DND-41 (cell line): Measurements from ENCODE around the gene ATG5.

Experiments
- ATAC-seq: fragments of 200-7000 bp; cut with Tn5 transposase; 3 replicates; pipeline ENCODE4 v1.9.1; 2021; ENCODE audit warnings: low read depth; ENCODE audit not compliant: insufficient read depth
- DNase-seq: peaks from one replicate; pipeline ENCODE4 v3.0.0-alpha.2; 2020
- H2AFZ ChIP-seq: 2 replicates; pipeline ENCODE4 v1.6.0; 2012; ENCODE audit warnings: low read depth, low read length
- H3K27ac ChIP-seq: 2 replicates; pipeline ENCODE4 v1.5.1; 2012; ENCODE audit warnings: low read length, inconsistent platforms
- H3K27me3 ChIP-seq: fragments of 200-600 bp; sonication (generic); 2 replicates; pipeline ENCODE4 v1.6.0; 2012; ENCODE audit warnings: low read length, mild to moderate bottlenecking, inconsistent platforms; ENCODE audit not compliant: insufficient read depth, poor library complexity
- H3K36me3 ChIP-seq: 2 replicates; pipeline ENCODE4 v1.5.1; 2012; ENCODE audit warnings: low read length, inconsistent platforms; ENCODE audit not compliant: insufficient read depth
- H3K4me1 ChIP-seq: 2 replicates; pipeline ENCODE4 v1.5.1; 2012; ENCODE audit warnings: mild to moderate bottlenecking, low read length; ENCODE audit not compliant: insufficient read depth
- H3K4me2 ChIP-seq: 2 replicates; pipeline ENCODE4 v1.6.0; 2012; ENCODE audit warnings: mild to moderate bottlenecking, moderate library complexity, low read length, inconsistent platforms; ENCODE audit not compliant: insufficient read depth
- H3K4me3 ChIP-seq, 2 experiments: fragments of 200-600 bp in 1 of 2; shearing (Covaris generic) in 1 of 2; 2 replicates each; pipeline ENCODE4 v1.5.1; 2012 to 2016; ENCODE audit warnings: inconsistent platforms in 2 of 2, low read length in 2 of 2, mild to moderate bottlenecking in 2 of 2, low read depth in 1 of 2, moderate library complexity in 1 of 2
- H3K79me2 ChIP-seq: 2 replicates; pipeline ENCODE4 v1.6.0; 2012; ENCODE audit warnings: low read length, inconsistent platforms; ENCODE audit not compliant: insufficient read depth
- H3K9ac ChIP-seq: 2 replicates; pipeline ENCODE4 v1.6.0; 2012; ENCODE audit warnings: low read depth, mild to moderate bottlenecking, inconsistent platforms, low read length, moderate library complexity
- H3K9me3 ChIP-seq: 2 replicates; pipeline ENCODE4 v1.5.1; 2012; ENCODE audit warnings: low read length, moderate library complexity, mild to moderate bottlenecking, inconsistent platforms; ENCODE audit not compliant: insufficient read depth, severe bottlenecking
- H4K20me1 ChIP-seq: 2 replicates; pipeline ENCODE4 v1.6.0; 2012; ENCODE audit warnings: low read length; ENCODE audit not compliant: insufficient read depth
- CTCF ChIP-seq: IDR thresholded peaks from 2 replicates; pipeline ENCODE4 v1.5.1; 2012; ENCODE audit warnings: borderline replicate concordance, low read length, moderate library complexity, mild to moderate bottlenecking; ENCODE audit not compliant: poor library complexity, severe bottlenecking; ENCODE audit errors: extremely low read depth
- EZH2 ChIP-seq: IDR thresholded peaks from 3 replicates; pipeline ENCODE4 v1.6.1; 2012; ENCODE audit warnings: borderline replicate concordance, low read depth, mild to moderate bottlenecking, moderate library complexity, low read length, inconsistent platforms; ENCODE audit not compliant: severe bottlenecking

The ATG5 gene

GRCh38 chr6:106161311-106161874 is 164.2 kb downstream of the ATG5 start:
- Histone ChIP-seq H3K27ac (no peak overlapping the region), H3K4me2 (no peak overlapping the region), H3K4me1 (peaks cover 23% of the 10 kb centered on the region), H3K9ac (no peak overlapping the region), H3K36me3 (no peaks in the 10 kb centered on the region), H3K27me3 (no peaks in the 10 kb centered on the region), H3K4me3 (no peak overlapping the region), H3K9me3 (no peaks in the 10 kb centered on the region), H4K20me1 (no peaks in the 10 kb centered on the region), H2AFZ (no peak overlapping the region), H3K79me2 (no peaks in the 10 kb centered on the region)
- no peak for TF ChIP-seq CTCF
- TF ChIP-seq EZH2: no peak
- ATAC-seq (no peak), DNase-seq (no peak)

GRCh38 chr6:106160189-106160588 is 165.4 kb downstream of the ATG5 start:
- ATAC-seq (no peak), DNase-seq (no peak)
- Histone ChIP-seq H3K27ac (no peak overlapping the region), H4K20me1 (no peaks in the 10 kb centered on the region), H3K4me2 (no peak overlapping the region), H3K4me3 (no peak overlapping the region), H3K27me3 (no peaks in the 10 kb centered on the region), H3K36me3 (no peaks in the 10 kb centered on the region), H3K9me3 (no peaks in the 10 kb centered on the region), H3K4me1 (peaks cover 23% of the 10 kb centered on the region), H3K9ac (no peak overlapping the region), H3K79me2 (no peaks in the 10 kb centered on the region), H2AFZ (no peak overlapping the region)
- TF ChIP-seq EZH2 (no peak), CTCF (no peak)

GRCh38 chr6:106159531-106159940 is 166.0 kb downstream of the ATG5 start:
- ATAC-seq: no peak
- Histone ChIP-seq H3K27ac (no peak overlapping the region), H3K4me2 (no peak overlapping the region), H3K27me3 (no peaks in the 10 kb centered on the region), H3K4me1 (peaks cover 21% of the 10 kb centered on the region), H2AFZ (no peak overlapping the region), H3K9ac (no peak overlapping the region), H3K36me3 (no peaks in the 10 kb centered on the region), H3K79me2 (no peaks in the 10 kb centered on the region), H3K4me3 (no peak overlapping the region), H3K9me3 (no peaks in the 10 kb centered on the region), H4K20me1 (no peaks in the 10 kb centered on the region)
- DNase-seq: no peak
- no peak for TF ChIP-seq EZH2
- no peak for TF ChIP-seq CTCF

- H3K27me3 ChIP-seq: no peaks in the 10 kb centered on the region
- no peaks in the 10 kb centered on the region for H3K9me3 ChIP-seq
- H3K9ac ChIP-seq: no peak overlapping the region
- no peak overlapping the region for H2AFZ ChIP-seq
- no peak for ATAC-seq
- no peak overlapping the region for H3K4me3 ChIP-seq
- H3K27ac ChIP-seq: no peak overlapping the region
- H4K20me1 ChIP-seq: no peaks in the 10 kb centered on the region
- TF ChIP-seq CTCF (no peak), EZH2 (no peak)
- H3K4me2 ChIP-seq: no peak overlapping the region
- peaks cover 14% of the 10 kb centered on the region for H3K4me1 ChIP-seq
- no peak for DNase-seq
- H3K79me2 ChIP-seq: no peaks in the 10 kb centered on the region
- H3K36me3 ChIP-seq: no peaks in the 10 kb centered on the region
Measured at GRCh38 chr6:106158816-106159215, 166.7 kb downstream of the ATG5 start.
